Measurements from ENCODE around the gene LDLRAD2.

DNA sequence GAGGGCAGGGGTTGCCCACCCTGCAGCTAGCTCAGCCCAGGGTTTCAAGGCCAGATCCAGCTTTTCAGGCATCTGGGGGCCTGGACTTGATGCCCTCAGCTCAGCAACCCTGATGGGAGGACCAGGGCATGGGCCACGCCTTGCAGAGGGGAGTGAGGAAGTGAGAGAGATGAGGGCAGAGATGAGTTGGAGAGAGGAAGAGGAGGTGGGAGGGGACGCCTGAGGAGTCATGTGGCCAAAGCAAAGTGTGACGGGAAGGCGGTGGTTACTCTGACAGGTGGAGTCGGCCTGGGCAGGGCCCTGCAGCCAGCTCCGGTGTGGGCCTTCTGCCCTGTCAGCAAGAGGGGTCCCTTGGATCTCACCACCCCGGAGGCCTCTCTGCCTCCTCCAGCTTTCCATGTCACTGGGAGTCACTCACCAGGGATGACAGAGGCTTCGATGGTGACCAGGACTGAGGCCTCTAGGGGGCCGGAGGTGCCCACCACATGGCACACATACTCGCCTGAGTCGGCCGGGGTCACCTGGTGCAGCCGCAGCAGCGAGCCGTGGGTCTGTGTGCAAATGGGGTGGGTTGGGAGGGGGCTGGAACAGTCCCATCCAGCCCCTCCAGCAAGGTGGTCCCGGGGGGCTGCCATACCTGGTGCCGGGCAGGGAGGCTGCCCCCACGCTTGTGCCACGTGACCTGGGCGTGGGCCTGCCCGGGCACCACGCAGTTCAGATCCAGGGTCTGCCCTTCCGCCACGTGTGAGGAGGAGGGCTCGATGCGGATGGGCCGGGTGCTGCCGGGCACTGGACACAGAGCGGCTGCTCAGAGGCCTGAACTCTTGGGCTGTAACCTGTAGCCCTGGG lies 40.4 kb downstream of the LDLRAD2 start:
- TF ChIP-seq POLR2AphosphoS5 (IDR thresholded peaks at IDR 0.05; ENCODE audit: low read depth, low read length) (no peak), POLR2A (IDR thresholded peaks at IDR 0.05; ENCODE audit: low read depth, low read length) (no peak)
